K562 (cell line): Measurements from ENCODE around the gene UBE2L3. TPM values are rescaled to one million over a fixed set of nuclear protein-coding genes. Genes with fewer than 3 reads are reported as not detected.

Experiments used
- BRD9 ChIP-seq: fragments of 450-650 bp; IDR thresholded peaks from 2 replicates; pipeline ENCODE4 v1.6.1; 2018; ENCODE audit warnings: low read depth; ENCODE audit not compliant: partially characterized antibody
- JUN ChIP-seq, 2 experiments: sonication (generic) in 1 of 2; formaldehyde crosslinking in 1 of 2; IDR thresholded peaks; 2 replicates each; pipeline versions ENCODE4 v1.6.1 to v1.8.0; 2012 to 2022; ENCODE audit warnings: borderline replicate concordance in 2 of 2, mild to moderate bottlenecking in 2 of 2, improper control_type of control experiment in 1 of 2, low read depth in 1 of 2, low read length in 1 of 2, missing genetic modification reagents in 1 of 2
- MAFK ChIP-seq: IDR thresholded peaks from 2 replicates; pipeline ENCODE4 v1.6.1; 2011; ENCODE audit warnings: low read length, improper control_type of control experiment
- MYC ChIP-seq, 2 experiments: fragments of 250-450 bp in 1 of 2; sonication (Bioruptor Pico) in 1 of 2; IDR thresholded peaks; 2 replicates each; pipeline versions ENCODE4 v1.5.1 to v1.6.1; 2012 to 2021; ENCODE audit warnings: low read depth in 2 of 2, borderline replicate concordance in 1 of 2, improper control_type of control experiment in 1 of 2, low read length in 1 of 2, mild to moderate bottlenecking in 1 of 2, moderate library complexity in 1 of 2
- REST ChIP-seq, 2 experiments: fragments of 450-650 bp; formaldehyde crosslinking in 1 of 2; IDR thresholded peaks; 2 replicates each; pipeline versions ENCODE4 v1.4.0 to v1.6.1; 2014 to 2020; ENCODE audit warnings: mild to moderate bottlenecking in 2 of 2, borderline replicate concordance in 1 of 2, low read depth in 1 of 2
- RFX7 ChIP-seq: fragments of 250-450 bp; sonication (Bioruptor Pico); IDR thresholded peaks from 2 replicates; pipeline ENCODE4 v1.5.1; 2021; ENCODE audit warnings: mild to moderate bottlenecking
- SMC3 ChIP-seq: conservative IDR thresholded peaks from 2 replicates; pipeline ENCODE4 v1.6.1; 2011; ENCODE audit warnings: low read depth, low read length, improper control_type of control experiment; ENCODE audit not compliant: insufficient read depth
- ZBTB1 ChIP-seq: sonication (generic); formaldehyde crosslinking; IDR thresholded peaks from 2 replicates; pipeline ENCODE4 v1.8.1; 2023; ENCODE audit warnings: missing genetic modification reagents, low read depth, mild to moderate bottlenecking, borderline replicate concordance
- ZNF384 ChIP-seq: IDR thresholded peaks from 2 replicates; pipeline ENCODE4 v1.6.1; 2012; ENCODE audit warnings: low read depth, low read length, improper control_type of control experiment
- polyA plus RNA-seq, 8 experiments: library from polyadenylated mRNA; depleted of rRNA in 4 of 8; stranded (reverse) in 5 of 8; unstranded in 3 of 8; fragments of >200 nt; fragmentation: Nextera tagmentation in 2 of 8; fragmentation: Illumina TruSeq in 1 of 8; extraction: Ambion mirVana in 2 of 8; extraction: Trizol in 1 of 8; gene quantifications; 2 replicates each; pipeline versions ENCODE4 v1.2.1 to v1.2.3, GENCODE V29; 2011 to 2014; ENCODE audit warnings: inconsistent platforms in 1 of 8, missing spikeins in 1 of 8
- total RNA-seq, 7 experiments: library from RNA; depleted of rRNA in 6 of 7; stranded (reverse); fragments of >200 nt in 6 of 7; fragmentation: Illumina TruSeq in 2 of 7; extraction: Trizol in 2 of 7; gene quantifications; 2 replicates each; pipeline versions ENCODE4 v1.2.1 to v1.2.3, GENCODE V29; 2011 to 2021; ENCODE audit warnings: low replicate concordance in 1 of 7

The UBE2L3 gene
- total and polyA plus RNA-seq, 9 of the 15 experiments (the other 6 are each of a cell fraction or from before 2014, with no cell fraction given): 215 to 625 (median 285) TPM

DNA sequence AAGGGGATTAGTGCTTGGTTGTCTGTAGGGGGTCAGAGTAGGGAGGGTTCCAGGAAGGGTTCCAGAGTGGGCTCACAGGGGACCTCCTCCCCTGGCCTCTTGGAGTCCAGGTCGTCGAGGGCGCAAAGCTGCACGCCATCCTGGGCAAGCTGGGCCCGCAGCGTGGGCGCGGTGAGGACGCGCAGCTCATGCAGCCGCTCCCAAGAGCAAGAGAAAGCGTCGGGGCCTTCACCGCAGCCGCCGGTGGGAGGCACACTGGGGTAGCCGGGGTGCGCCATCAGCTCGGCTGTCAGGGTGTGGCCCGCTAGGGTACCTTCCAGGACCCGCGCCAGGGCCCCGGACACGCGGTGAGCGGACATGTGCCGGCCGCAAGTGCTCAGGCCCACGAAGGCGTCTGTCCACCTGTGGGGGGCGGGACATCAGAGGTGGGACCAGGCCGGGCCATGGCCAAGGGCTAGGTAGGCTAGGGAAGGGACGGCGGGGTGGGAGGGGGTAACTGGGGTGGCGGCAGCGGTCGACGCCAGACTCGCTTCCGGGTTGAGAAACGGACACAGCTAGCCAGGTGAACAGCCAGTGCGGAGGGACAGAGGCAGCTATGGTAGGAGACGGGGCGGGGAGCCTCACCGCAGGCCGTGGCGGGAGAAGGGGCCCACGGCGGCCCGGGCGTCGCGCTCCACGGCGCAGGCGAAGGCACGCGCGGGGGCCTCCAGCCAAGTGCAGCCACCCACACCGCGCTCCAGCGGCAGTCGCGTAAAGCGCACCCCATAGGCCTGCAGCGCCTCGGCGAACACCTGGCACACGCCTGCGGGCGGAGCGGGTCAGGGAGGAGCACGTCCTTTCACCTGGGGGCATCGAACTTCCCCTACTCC, 61.1 kb downstream of the UBE2L3 start (continued):
- TF ChIP-seq SMC3 (peak; percentile 44; the same call in 1 of the 2 replicates), BRD9 (no peak), REST (IDR thresholded peaks at IDR 0.05; ENCODE audit: borderline replicate concordance) (no peak), REST (CRISPR knock-in tag; IDR thresholded peaks at IDR 0.05; ENCODE audit: low read depth) (no peak), ZNF384 (peak; percentile 47; the same call in 1 of the 2 replicates), JUN (IDR thresholded peaks at IDR 0.05; ENCODE audit: borderline replicate concordance, low read depth, low read length) (0 out of 2 replicates have a peak, but pooled peaks have one; percentile 53), JUN (CRISPR knock-in tag; IDR thresholded peaks at IDR 0.05; ENCODE audit: borderline replicate concordance) (no peak), MAFK (peak; percentile 40; the same call in 1 of the 2 replicates), MYC (IDR thresholded peaks at IDR 0.05; ENCODE audit: low read depth, low read length) (peak; percentile 93), MYC (CRISPR knock-in tag; IDR thresholded peaks at IDR 0.05; ENCODE audit: borderline replicate concordance, low read depth) (no peak), ZBTB1 (CRISPR knock-in tag) (no peak), RFX7 (no peak)
